Measurements from ENCODE around the gene ELOA. TPM values are rescaled to one million over a fixed set of nuclear protein-coding genes. Genes with fewer than 3 reads are reported as not detected.
A peak's percentile ranks its signal among the peaks of the same experiment; 100 is the strongest.
"Not testable (repeated sequence)": the region's sequence is repeated elsewhere in the genome, so short reads cannot be mapped to it uniquely, and the experiment has no call there.

The ELOA gene
- total RNA-seq, 1 donor from 2014 or later: 40.6 TPM

- H3K27me3 Mint-ChIP-seq (ENCODE audit: unreplicated experiment): peaks cover 3% of the 10 kb centered on the region
- peaks cover 7% of the 10 kb centered on the region for H3K9me3 Mint-ChIP-seq (ENCODE audit: unreplicated experiment)
- peak overlapping the region; percentile 93 for H3K4me3 Mint-ChIP-seq (ENCODE audit: unreplicated experiment)
- no peak for TF ChIP-seq CTCF (IDR thresholded peaks at IDR 0.05; ENCODE audit: partially characterized antibody, unreplicated experiment)
- H3K4me1 Mint-ChIP-seq (ENCODE audit: low read depth, unreplicated experiment): peaks cover 2% of the 10 kb centered on the region
- DNase-seq: peak; percentile 61
- peak overlapping the region; percentile 89 for H3K27ac Mint-ChIP-seq (ENCODE audit: unreplicated experiment)
- no peaks in the 10 kb centered on the region for H3K36me3 Mint-ChIP-seq (ENCODE audit: unreplicated experiment)
Measured at GRCh38 chr1:23799570-23800399, 56.5 kb downstream of the ELOA start.

- H3K27ac Mint-ChIP-seq (ENCODE audit: unreplicated experiment): peak within 1 kb of the TSS; percentile 89
- H3K4me3 Mint-ChIP-seq (ENCODE audit: unreplicated experiment): peak within 1 kb of the TSS; percentile 93
- no peaks in the 10 kb centered on the region for H3K36me3 Mint-ChIP-seq (ENCODE audit: unreplicated experiment)
- H3K9me3 Mint-ChIP-seq (ENCODE audit: unreplicated experiment): peaks cover 5% of the 10 kb centered on the region
- H3K4me1 Mint-ChIP-seq (ENCODE audit: low read depth, unreplicated experiment): peaks cover 2% of the 10 kb centered on the region
- no peak for TF ChIP-seq CTCF (IDR thresholded peaks at IDR 0.05; ENCODE audit: partially characterized antibody, unreplicated experiment)
- H3K27me3 Mint-ChIP-seq (ENCODE audit: unreplicated experiment): peaks cover 2% of the 10 kb centered on the region
- DNase-seq: peak; percentile 91
Measured at GRCh38 chr1:23800400-23801337, 57.4 kb downstream of the ELOA start, which contains the start of gene GALE. TSS of gene GALE (minus strand) at chr1:23800754. CDS start at chr1:23799007, 1,747 bp downstream.

- Mint-ChIP-seq H3K27me3 (ENCODE audit: unreplicated experiment) (peaks cover 2% of the 10 kb centered on the region), H3K27ac (ENCODE audit: unreplicated experiment) (peak overlapping the region; percentile 48), H3K4me1 (ENCODE audit: low read depth, unreplicated experiment) (peaks cover 2% of the 10 kb centered on the region), H3K4me3 (ENCODE audit: unreplicated experiment) (peak overlapping the region; percentile 91), H3K9me3 (ENCODE audit: unreplicated experiment) (peaks cover 5% of the 10 kb centered on the region), H3K36me3 (ENCODE audit: unreplicated experiment) (no peaks in the 10 kb centered on the region)
- TF ChIP-seq CTCF (IDR thresholded peaks at IDR 0.05; ENCODE audit: partially characterized antibody, unreplicated experiment): no peak
- DNase-seq: no peak
Measured at GRCh38 chr1:23801338-23801748, 58.1 kb downstream of the ELOA start.

GRCh38 chr1:23801876-23802275 is 58.6 kb downstream of the ELOA start:
- Mint-ChIP-seq H3K27me3 (ENCODE audit: unreplicated experiment) (peaks cover 2% of the 10 kb centered on the region), H3K4me1 (ENCODE audit: low read depth, unreplicated experiment) (peaks cover 2% of the 10 kb centered on the region), H3K36me3 (ENCODE audit: unreplicated experiment) (no peaks in the 10 kb centered on the region), H3K9me3 (ENCODE audit: unreplicated experiment) (peaks cover 5% of the 10 kb centered on the region), H3K27ac (ENCODE audit: unreplicated experiment) (no peak overlapping the region), H3K4me3 (ENCODE audit: unreplicated experiment) (peak overlapping the region; percentile 46)
- DNase-seq: no peak
- TF ChIP-seq CTCF (IDR thresholded peaks at IDR 0.05; ENCODE audit: partially characterized antibody, unreplicated experiment): no peak

GRCh38 chr1:23802809-23803342 is 59.6 kb downstream of the ELOA start:
- DNase-seq; H3K4me1 Mint-ChIP-seq (ENCODE audit: low read depth, unreplicated experiment); H3K27me3 Mint-ChIP-seq (ENCODE audit: unreplicated experiment); H3K27ac Mint-ChIP-seq (ENCODE audit: unreplicated experiment); H3K36me3 Mint-ChIP-seq (ENCODE audit: unreplicated experiment); H3K9me3 Mint-ChIP-seq (ENCODE audit: unreplicated experiment); H3K4me3 Mint-ChIP-seq (ENCODE audit: unreplicated experiment): not testable (repeated sequence)

Data from glutamatergic neuron (in vitro differentiated cells).